Omental fat pad (tissue), 4 donors: ENCODE measurements around the gene DYRK2. TPM values are rescaled to one million over a fixed set of nuclear protein-coding genes. Genes with fewer than 3 reads are reported as not detected.

Experiments
- ATAC-seq: fragments of 150-250 bp; one replicate; pipeline ENCODE4 v1.9.1; 2016; ENCODE audit warnings: mild to moderate bottlenecking, moderate library complexity; ENCODE audit not compliant: low FRiP score
- DNase-seq: peaks from one replicate; pipeline ENCODE4 v3.0.0-alpha.2; 2019; ENCODE audit warnings: low spot score
- CTCF ChIP-seq, 3 donors: fragments of 450-650 bp; IDR thresholded peaks; one replicate each; pipeline ENCODE4 v1.5.1; 2016 to 2017; ENCODE audit warnings: antibody characterized with exemption in 3 of 3, mild to moderate bottlenecking in 3 of 3, moderate library complexity in 2 of 3
- total RNA-seq, 4 donors: library from RNA; depleted of rRNA; stranded (reverse); fragments of >200 nt; gene quantifications; one replicate each; pipeline ENCODE4 v1.1.0, GENCODE V29; 2016

The DYRK2 gene
- total RNA-seq, 4 donors from 2014 or later: 9.1 to 23.4 (median 18.4) TPM

GRCh38 chr12:67649570-67650387, 1.2 kb downstream of the DYRK2 start:
- DNase-seq (no peak), ATAC-seq (peak; percentile 4)
- TF ChIP-seq CTCF (IDR thresholded peaks at IDR 0.05): no peak

GRCh38 chr12:67650388-67651131, 2.0 kb downstream of the DYRK2 start:
- ATAC-seq: no peak
- no peak for DNase-seq
- no peak for TF ChIP-seq CTCF (IDR thresholded peaks at IDR 0.05)

GRCh38 chr12:67651132-67651695, 2.7 kb downstream of the DYRK2 start:
- ATAC-seq (no peak), DNase-seq (no peak)
- TF ChIP-seq CTCF (IDR thresholded peaks at IDR 0.05): no peak

GRCh38 chr12:67655829-67656228, 7.3 kb downstream of the DYRK2 start:
- ATAC-seq (no peak), DNase-seq (no peak)
- TF ChIP-seq CTCF (IDR thresholded peaks at IDR 0.05): no peak

- no peak for ATAC-seq
- no peak for TF ChIP-seq CTCF (IDR thresholded peaks at IDR 0.05)
- no peak for DNase-seq
These were observed 7.7 kb downstream of the DYRK2 start for GRCh38 chr12:67656251-67656650.

- ATAC-seq (no peak), DNase-seq (no peak)
- TF ChIP-seq CTCF (IDR thresholded peaks at IDR 0.05): no peak
These were observed 9.9 kb downstream of the DYRK2 start for GRCh38 chr12:67658486-67658885.
